Measurements from ENCODE around the gene FBLL1. TPM values are rescaled to one million over a fixed set of nuclear protein-coding genes. Genes with fewer than 3 reads are reported as not detected.
A peak's percentile ranks its signal among the peaks of the same experiment; 100 is the strongest.

FBLL1 gene
- total and polyA plus RNA-seq, 2 experiments from 2014 or later, result 0.16 to 1.3 TPM

- Histone ChIP-seq H3K4me3 (no peak overlapping the region), H3K9ac (no peak overlapping the region), H3K9me2 (ENCODE audit: insufficient read depth) (no peaks in the 10 kb centered on the region), H3K4me1 (ENCODE audit: insufficient read depth) (no peaks in the 10 kb centered on the region), H3K4me2 (ENCODE audit: unreplicated experiment) (no peak overlapping the region), H3K36me3 (ENCODE audit: low read depth) (peaks cover 98% of the 10 kb centered on the region), H3K27ac (no peak overlapping the region), H3K27me3 (replicated peaks; ENCODE audit: insufficient read depth) (no peaks in the 10 kb centered on the region), H4K20me1 (ENCODE audit: insufficient read depth) (no peaks in the 10 kb centered on the region), H2AFZ (no peak overlapping the region), H3K9me3 (ENCODE audit: low read depth) (no peaks in the 10 kb centered on the region), H3K79me2 (ENCODE audit: insufficient read depth) (no peaks in the 10 kb centered on the region; the same call in 1 of the 2 replicates), H3F3A (ENCODE audit: insufficient read depth) (peaks cover 8% of the 10 kb centered on the region; the same call in 1 of the 2 replicates)
- TF ChIP-seq EZH2 (IDR thresholded peaks at IDR 0.05; ENCODE audit: insufficient read depth, poor library complexity, severe bottlenecking), result no peak
- TF ChIP-seq EZH2phosphoT487 (IDR thresholded peaks at IDR 0.05; ENCODE audit: insufficient read depth, low read depth), result no peak
- peak; percentile 9 for DNase-seq
- in situ Hi-C loops (cut with MboI), result no loop called here
- WGBS, 2 experiments (ENCODE audit: low coverage in 1 of 2, low lambda C conversion rate in 2 of 2, missing lambda C conversion rate in 2 of 2), result 100% methylated on average over 2 of the region's 2 CpGs
These were observed 15.2 kb upstream of the FBLL1 start for GRCh38 chr5:168513861-168514428.

GRCh38 chr5:168525856-168526255 lies 3.2 kb upstream of the FBLL1 start:
- H3K4me2 ChIP-seq (ENCODE audit: unreplicated experiment), result no peak overlapping the region
- in situ Hi-C loops (cut with MboI), result no loop called here
- H2AFZ ChIP-seq, result no peak overlapping the region
- no peak overlapping the region for H3K27ac ChIP-seq
- 0 out of 2 replicates have a peak, but pooled peaks cover 8% of the 10 kb centered on the region for H3K36me3 ChIP-seq (ENCODE audit: low read depth)
- no peak for DNase-seq
- no peak overlapping the region for H3K4me3 ChIP-seq
- H3K9ac ChIP-seq, result no peak overlapping the region
- H4K20me1 ChIP-seq (ENCODE audit: insufficient read depth), result no peaks in the 10 kb centered on the region
- TF ChIP-seq EZH2phosphoT487 (IDR thresholded peaks at IDR 0.05; ENCODE audit: insufficient read depth, low read depth) (no peak), EZH2 (IDR thresholded peaks at IDR 0.05; ENCODE audit: insufficient read depth, poor library complexity, severe bottlenecking) (no peak)
- peaks cover 19% of the 10 kb centered on the region; the same call in 1 of the 2 replicates for H3K27me3 ChIP-seq (replicated peaks; ENCODE audit: insufficient read depth)
- no peaks in the 10 kb centered on the region for H3K9me2 ChIP-seq (ENCODE audit: insufficient read depth)
- no peaks in the 10 kb centered on the region for H3K9me3 ChIP-seq (ENCODE audit: low read depth)
- H3K79me2 ChIP-seq (ENCODE audit: insufficient read depth), result no peaks in the 10 kb centered on the region
- peaks cover 19% of the 10 kb centered on the region for H3F3A ChIP-seq (ENCODE audit: insufficient read depth)
- no peaks in the 10 kb centered on the region for H3K4me1 ChIP-seq (ENCODE audit: insufficient read depth)
- WGBS, 2 experiments (ENCODE audit: low coverage in 1 of 2, low lambda C conversion rate in 2 of 2, missing lambda C conversion rate in 2 of 2), result 71 to 79% methylated on average over 2 of the region's 2 CpGs

DNA sequence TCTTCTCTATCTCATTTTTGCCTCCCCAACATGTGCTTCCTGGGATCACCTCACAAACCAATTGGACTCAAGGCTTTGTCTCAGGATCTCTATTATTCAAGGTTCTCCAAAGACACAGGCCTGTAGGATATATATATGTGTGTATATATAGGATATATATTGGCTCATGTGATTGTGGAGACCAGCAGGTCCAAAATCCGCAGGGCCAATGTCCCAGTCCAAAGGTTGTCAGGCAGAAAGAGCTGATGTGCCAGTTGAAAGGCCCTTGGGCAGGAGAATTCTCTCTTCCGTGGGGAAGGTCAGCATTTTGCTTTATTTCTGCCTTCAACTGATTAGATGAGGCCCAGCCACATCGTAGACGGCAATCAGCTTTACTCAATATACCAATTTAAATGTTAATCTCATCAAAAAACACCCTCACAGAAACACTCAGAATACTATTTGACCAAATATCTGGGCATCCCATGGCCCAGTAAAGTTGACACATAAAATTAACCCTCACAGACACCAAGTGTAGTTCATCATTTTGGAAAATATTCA lies 1.3 kb upstream of the FBLL1 start:
- H3K9me2 ChIP-seq (ENCODE audit: insufficient read depth), result no peaks in the 10 kb centered on the region
- H3K27me3 ChIP-seq (replicated peaks; ENCODE audit: insufficient read depth), result peaks cover 30% of the 10 kb centered on the region
- H3K27ac ChIP-seq, result no peak overlapping the region
- in situ Hi-C loops (cut with MboI), result no loop called here
- TF ChIP-seq EZH2 (IDR thresholded peaks at IDR 0.05; ENCODE audit: insufficient read depth, poor library complexity, severe bottlenecking) (no peak), EZH2phosphoT487 (IDR thresholded peaks at IDR 0.05; ENCODE audit: insufficient read depth, low read depth) (no peak)
- no peaks in the 10 kb centered on the region for H4K20me1 ChIP-seq (ENCODE audit: insufficient read depth)
- no peak overlapping the region for H2AFZ ChIP-seq
- no peaks in the 10 kb centered on the region for H3K79me2 ChIP-seq (ENCODE audit: insufficient read depth)
- no peak overlapping the region for H3K9ac ChIP-seq
- H3K4me1 ChIP-seq (ENCODE audit: insufficient read depth), result no peaks in the 10 kb centered on the region
- no peak overlapping the region for H3K4me3 ChIP-seq
- H3K36me3 ChIP-seq (ENCODE audit: low read depth), result no peaks in the 10 kb centered on the region
- no peak overlapping the region for H3K4me2 ChIP-seq (ENCODE audit: unreplicated experiment)
- WGBS, 2 experiments (ENCODE audit: low coverage in 1 of 2, low lambda C conversion rate in 2 of 2, missing lambda C conversion rate in 2 of 2), result 81 to 82% methylated on average over 4 of the region's 4 CpGs
- H3K9me3 ChIP-seq (ENCODE audit: low read depth), result no peaks in the 10 kb centered on the region
- peaks cover 4% of the 10 kb centered on the region for H3F3A ChIP-seq (ENCODE audit: insufficient read depth)
- no peak for DNase-seq

DNA sequence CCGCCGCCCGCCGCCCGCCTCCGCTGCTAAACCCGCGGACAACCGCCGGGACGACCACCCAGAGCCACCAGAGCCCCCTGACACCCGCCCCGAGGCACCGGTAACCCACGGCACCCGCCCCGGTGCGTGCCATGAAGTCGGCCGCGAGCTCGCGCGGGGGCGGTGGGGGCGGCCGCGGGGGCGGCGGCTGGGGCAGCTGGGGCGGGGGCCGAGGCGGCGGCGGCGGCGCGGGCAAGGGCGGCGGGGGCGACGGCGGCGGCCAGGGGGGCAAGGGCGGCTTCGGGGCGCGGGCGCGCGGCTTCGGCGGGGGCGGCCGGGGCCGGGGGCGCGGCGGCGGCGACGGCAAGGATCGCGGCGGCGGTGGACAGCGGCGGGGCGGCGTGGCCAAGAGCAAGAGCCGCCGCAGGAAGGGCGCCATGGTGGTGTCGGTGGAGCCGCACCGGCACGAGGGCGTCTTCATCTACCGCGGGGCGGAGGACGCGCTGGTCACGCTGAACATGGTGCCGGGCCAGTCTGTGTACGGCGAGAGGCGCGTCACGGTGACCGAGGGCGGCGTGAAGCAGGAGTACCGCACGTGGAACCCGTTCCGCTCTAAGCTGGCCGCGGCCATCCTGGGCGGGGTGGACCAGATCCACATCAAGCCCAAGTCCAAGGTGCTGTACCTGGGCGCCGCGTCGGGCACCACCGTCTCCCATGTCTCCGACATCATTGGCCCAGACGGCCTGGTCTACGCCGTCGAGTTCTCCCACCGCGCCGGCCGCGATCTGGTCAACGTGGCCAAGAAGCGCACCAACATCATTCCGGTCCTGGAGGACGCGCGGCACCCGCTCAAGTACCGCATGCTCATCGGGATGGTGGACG lies 499 bp downstream of the FBLL1 start:
- H3K4me1 ChIP-seq (ENCODE audit: insufficient read depth), result no peaks in the 10 kb centered on the region
- peak overlapping the region; percentile 35 for H3K4me2 ChIP-seq (ENCODE audit: unreplicated experiment)
- H3K4me3 ChIP-seq, result peak overlapping the region; percentile 34
- in situ Hi-C loops (cut with MboI), result no loop called here
- 28 to 38% methylated on average over 33 to 74 of the region's 125 CpGs for WGBS, 2 experiments (ENCODE audit: low coverage in 1 of 2, low lambda C conversion rate in 2 of 2, missing lambda C conversion rate in 2 of 2)
- peaks cover 30% of the 10 kb centered on the region for H3K27me3 ChIP-seq (replicated peaks; ENCODE audit: insufficient read depth)
- no peak overlapping the region for H3K27ac ChIP-seq
- H2AFZ ChIP-seq, result no peak overlapping the region
- TF ChIP-seq EZH2 (IDR thresholded peaks at IDR 0.05; ENCODE audit: insufficient read depth, poor library complexity, severe bottlenecking), result no peak
- TF ChIP-seq EZH2phosphoT487 (IDR thresholded peaks at IDR 0.05; ENCODE audit: insufficient read depth, low read depth), result no peak
- H3F3A ChIP-seq (ENCODE audit: insufficient read depth), result peaks cover under 1% of the 10 kb centered on the region
- H3K36me3 ChIP-seq (ENCODE audit: low read depth), result no peaks in the 10 kb centered on the region
- peak; percentile 32 for DNase-seq
- no peaks in the 10 kb centered on the region for H4K20me1 ChIP-seq (ENCODE audit: insufficient read depth)
- H3K9ac ChIP-seq, result no peak overlapping the region
- H3K9me3 ChIP-seq (ENCODE audit: low read depth), result no peaks in the 10 kb centered on the region
- H3K79me2 ChIP-seq (ENCODE audit: insufficient read depth), result no peaks in the 10 kb centered on the region
- H3K9me2 ChIP-seq (ENCODE audit: insufficient read depth), result no peaks in the 10 kb centered on the region
